GM23338 (cell line): ENCODE measurements around the gene SLC35F1. TPM values are rescaled to one million over a fixed set of nuclear protein-coding genes. Genes with fewer than 3 reads are reported as not detected.

Experiments
- ATAC-seq: fragments of 200-7000 bp; cut with Tn5 transposase; 3 replicates; pipeline ENCODE4 v1.9.1; 2020
- DNase-seq: peaks from one replicate; pipeline ENCODE4 v3.0.0-alpha.2; 2015; ENCODE audit warnings: low spot score
- H2AFZ ChIP-seq: fragments of 200-600 bp; sonication (generic); 2 replicates; pipeline ENCODE4 v1.8.0; 2016; ENCODE audit warnings: antibody characterized with exemption, mild to moderate bottlenecking, moderate library complexity
- H3F3A ChIP-seq: fragments of 200-600 bp; sonication (generic); replicated peaks from 2 replicates; pipeline ENCODE4 v1.8.0; 2017; ENCODE audit warnings: antibody characterized with exemption, mixed run types, low read depth
- H3K27ac ChIP-seq: fragments of 200-600 bp; sonication (generic); 2 replicates; pipeline ENCODE4 v1.6.1; 2016; ENCODE audit warnings: low read depth
- H3K27me3 ChIP-seq: fragments of 200-600 bp; sonication (generic); 2 replicates; pipeline ENCODE4 v1.8.0; 2016; ENCODE audit warnings: mild to moderate bottlenecking, mixed run types, moderate library complexity; ENCODE audit not compliant: insufficient read depth
- H3K36me3 ChIP-seq: fragments of 200-600 bp; sonication (generic); 2 replicates; pipeline ENCODE4 v1.8.0; 2016; ENCODE audit warnings: mild to moderate bottlenecking; ENCODE audit not compliant: insufficient read depth
- H3K4me1 ChIP-seq: fragments of 200-600 bp; sonication (generic); 2 replicates; pipeline ENCODE4 v1.8.0; 2016; ENCODE audit warnings: mild to moderate bottlenecking, moderate library complexity; ENCODE audit not compliant: insufficient read depth
- H3K4me2 ChIP-seq: fragments of 200-600 bp; sonication (generic); 2 replicates; pipeline ENCODE4 v1.7.1; 2017; ENCODE audit warnings: mixed run types
- H3K4me3 ChIP-seq: fragments of 200-600 bp; sonication (generic); 2 replicates; pipeline ENCODE4 v1.6.1; 2016; ENCODE audit warnings: mixed run types
- H3K79me2 ChIP-seq: fragments of 200-600 bp; sonication (generic); replicated peaks from 2 replicates; pipeline ENCODE4 v1.8.0; 2017; ENCODE audit warnings: mild to moderate bottlenecking; ENCODE audit not compliant: insufficient read depth
- H3K9me2 ChIP-seq: fragments of 200-600 bp; sonication (generic); 2 replicates; pipeline ENCODE4 v1.8.0; 2017; ENCODE audit not compliant: insufficient read depth
- H4K20me1 ChIP-seq: fragments of 200-600 bp; sonication (generic); replicated peaks from 2 replicates; pipeline ENCODE4 v1.8.0; 2017; ENCODE audit warnings: mild to moderate bottlenecking; ENCODE audit not compliant: insufficient read depth
- H3K27ac Mint-ChIP-seq: 2 replicates; pipeline ENCODE4 v1.8.0; 2020; ENCODE audit warnings: inconsistent platforms, mild to moderate bottlenecking, moderate library complexity, mixed read lengths
- H3K27me3 Mint-ChIP-seq: 3 replicates; pipeline ENCODE4 v1.8.0; 2022; ENCODE audit warnings: low read depth, mild to moderate bottlenecking, moderate library complexity, mixed read lengths, inconsistent platforms; ENCODE audit not compliant: insufficient read depth, poor library complexity
- H3K36me3 Mint-ChIP-seq: 3 replicates; pipeline ENCODE4 v1.8.0; 2021; ENCODE audit warnings: low read depth, mild to moderate bottlenecking, inconsistent platforms, moderate library complexity, mixed read lengths
- H3K4me1 Mint-ChIP-seq: 3 replicates; pipeline ENCODE4 v1.8.0; 2020; ENCODE audit warnings: mild to moderate bottlenecking, inconsistent platforms, mixed read lengths
- H3K4me3 Mint-ChIP-seq: 3 replicates; pipeline ENCODE4 v1.8.0; 2021; ENCODE audit warnings: moderate library complexity, mild to moderate bottlenecking, inconsistent platforms, mixed read lengths
- H3K9me3 Mint-ChIP-seq: 3 replicates; pipeline ENCODE4 v1.8.0; 2020; ENCODE audit warnings: moderate library complexity, mild to moderate bottlenecking, inconsistent platforms, mixed read lengths
- EZH2 ChIP-seq: fragments of 200-600 bp; sonication (generic); IDR thresholded peaks from one replicate; pipeline ENCODE4 v1.8.0; 2017; ENCODE audit warnings: antibody characterized with exemption, mild to moderate bottlenecking, low read depth; ENCODE audit not compliant: unreplicated experiment
- POLR2AphosphoS5 ChIP-seq: IDR thresholded peaks from 2 replicates; pipeline ENCODE4 v1.6.1; 2016; ENCODE audit warnings: antibody characterized with exemption, low read depth
- STAT1 ChIP-seq: IDR thresholded peaks from one replicate; pipeline ENCODE4 v1.6.1; 2016; ENCODE audit warnings: antibody characterized with exemption; ENCODE audit not compliant: unreplicated experiment
- ZNF114 ChIP-seq: fragments of 250-450 bp; sonication (Bioruptor Pico); IDR thresholded peaks from 2 replicates; pipeline ENCODE4 v1.5.0; 2020; ENCODE audit warnings: mild to moderate bottlenecking, moderate library complexity
- polyA plus RNA-seq: library from polyadenylated mRNA; unstranded; fragments of >200 nt; fragmentation: Nextera tagmentation; extraction: Ambion mirVana; gene quantifications from 2 replicates; pipeline ENCODE4 v1.2.1, GENCODE V29; 2016
- total RNA-seq: library from RNA; depleted of rRNA; stranded (reverse); fragments of >200 nt; shearing (Covaris generic); gene quantifications from 2 replicates; pipeline ENCODE4 v1.2.3, GENCODE V29; 2014
- TF ChIP-seq, protein P1 (sequence below): IDR thresholded peaks from one replicate; pipeline ENCODE4 v1.6.1; 2018; ENCODE audit warnings: antibody characterized with exemption; ENCODE audit not compliant: unreplicated experiment
- TF ChIP-seq, protein P2 (sequence below): fragments of 250-450 bp; sonication (Bioruptor Pico); IDR thresholded peaks from 2 replicates; pipeline ENCODE4 v1.5.0; 2020; ENCODE audit warnings: mild to moderate bottlenecking, moderate library complexity
- TF ChIP-seq, protein P3 (sequence below), 2 experiments: fragments of 200-600 bp in 1 of 2; sonication (generic) in 1 of 2; conservative IDR thresholded peaks; 2 replicates each; pipeline versions ENCODE4 v1.5.1 to v1.6.1; 2016 to 2017; ENCODE audit warnings: antibody characterized with exemption in 2 of 2, low read depth in 2 of 2, mild to moderate bottlenecking in 2 of 2, moderate library complexity in 1 of 2

SLC35F1 gene
- total and polyA plus RNA-seq, 2 experiments from 2014 or later = 3.0 to 10.3 TPM

DNA sequence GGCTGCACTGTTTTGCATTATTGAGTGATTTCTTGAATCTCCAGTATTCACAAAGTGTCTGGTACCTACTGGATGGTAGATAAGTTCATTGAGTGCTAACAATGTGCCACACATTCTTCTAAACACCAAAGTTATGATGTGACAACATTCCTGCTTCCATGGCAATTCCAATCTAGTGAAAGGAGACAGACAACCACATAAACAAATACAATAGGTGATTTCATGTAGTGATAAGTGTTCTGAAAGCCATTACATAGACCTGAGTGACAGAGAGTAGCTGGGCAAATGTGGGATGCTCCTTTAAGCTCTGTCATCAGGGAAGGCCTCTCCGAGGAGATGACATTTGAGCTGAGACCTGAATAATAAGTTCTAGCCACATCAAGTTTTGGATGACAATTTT is 295.5 kb downstream of the SLC35F1 start:
- Histone ChIP-seq H3F3A (no peaks in the 10 kb centered on the region), H3K4me1 (peaks cover 14% of the 10 kb centered on the region), H3K27me3 (no peaks in the 10 kb centered on the region), H3K9me2 (0 out of 2 replicates have a peak, but pooled peaks cover 4% of the 10 kb centered on the region), H3K79me2 (no peaks in the 10 kb centered on the region), H3K4me2 (no peak overlapping the region), H3K4me3 (no peak overlapping the region), H3K36me3 (no peaks in the 10 kb centered on the region), H2AFZ (no peak overlapping the region), H3K27ac (no peak overlapping the region), H4K20me1 (no peaks in the 10 kb centered on the region)
- Mint-ChIP-seq H3K36me3 (no peaks in the 10 kb centered on the region), H3K27me3 (no peaks in the 10 kb centered on the region), H3K27ac (no peak overlapping the region), H3K4me3 (no peak overlapping the region), H3K4me1 (peaks cover 18% of the 10 kb centered on the region), H3K9me3 (no peaks in the 10 kb centered on the region)
- TF ChIP-seq EZH2 = no peak
- TF ChIP-seq POLR2AphosphoS5 = no peak
- TF ChIP-seq, protein P1, sequence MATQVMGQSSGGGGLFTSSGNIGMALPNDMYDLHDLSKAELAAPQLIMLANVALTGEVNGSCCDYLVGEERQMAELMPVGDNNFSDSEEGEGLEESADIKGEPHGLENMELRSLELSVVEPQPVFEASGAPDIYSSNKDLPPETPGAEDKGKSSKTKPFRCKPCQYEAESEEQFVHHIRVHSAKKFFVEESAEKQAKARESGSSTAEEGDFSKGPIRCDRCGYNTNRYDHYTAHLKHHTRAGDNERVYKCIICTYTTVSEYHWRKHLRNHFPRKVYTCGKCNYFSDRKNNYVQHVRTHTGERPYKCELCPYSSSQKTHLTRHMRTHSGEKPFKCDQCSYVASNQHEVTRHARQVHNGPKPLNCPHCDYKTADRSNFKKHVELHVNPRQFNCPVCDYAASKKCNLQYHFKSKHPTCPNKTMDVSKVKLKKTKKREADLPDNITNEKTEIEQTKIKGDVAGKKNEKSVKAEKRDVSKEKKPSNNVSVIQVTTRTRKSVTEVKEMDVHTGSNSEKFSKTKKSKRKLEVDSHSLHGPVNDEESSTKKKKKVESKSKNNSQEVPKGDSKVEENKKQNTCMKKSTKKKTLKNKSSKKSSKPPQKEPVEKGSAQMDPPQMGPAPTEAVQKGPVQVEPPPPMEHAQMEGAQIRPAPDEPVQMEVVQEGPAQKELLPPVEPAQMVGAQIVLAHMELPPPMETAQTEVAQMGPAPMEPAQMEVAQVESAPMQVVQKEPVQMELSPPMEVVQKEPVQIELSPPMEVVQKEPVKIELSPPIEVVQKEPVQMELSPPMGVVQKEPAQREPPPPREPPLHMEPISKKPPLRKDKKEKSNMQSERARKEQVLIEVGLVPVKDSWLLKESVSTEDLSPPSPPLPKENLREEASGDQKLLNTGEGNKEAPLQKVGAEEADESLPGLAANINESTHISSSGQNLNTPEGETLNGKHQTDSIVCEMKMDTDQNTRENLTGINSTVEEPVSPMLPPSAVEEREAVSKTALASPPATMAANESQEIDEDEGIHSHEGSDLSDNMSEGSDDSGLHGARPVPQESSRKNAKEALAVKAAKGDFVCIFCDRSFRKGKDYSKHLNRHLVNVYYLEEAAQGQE = no peak
- TF ChIP-seq, protein P2, sequence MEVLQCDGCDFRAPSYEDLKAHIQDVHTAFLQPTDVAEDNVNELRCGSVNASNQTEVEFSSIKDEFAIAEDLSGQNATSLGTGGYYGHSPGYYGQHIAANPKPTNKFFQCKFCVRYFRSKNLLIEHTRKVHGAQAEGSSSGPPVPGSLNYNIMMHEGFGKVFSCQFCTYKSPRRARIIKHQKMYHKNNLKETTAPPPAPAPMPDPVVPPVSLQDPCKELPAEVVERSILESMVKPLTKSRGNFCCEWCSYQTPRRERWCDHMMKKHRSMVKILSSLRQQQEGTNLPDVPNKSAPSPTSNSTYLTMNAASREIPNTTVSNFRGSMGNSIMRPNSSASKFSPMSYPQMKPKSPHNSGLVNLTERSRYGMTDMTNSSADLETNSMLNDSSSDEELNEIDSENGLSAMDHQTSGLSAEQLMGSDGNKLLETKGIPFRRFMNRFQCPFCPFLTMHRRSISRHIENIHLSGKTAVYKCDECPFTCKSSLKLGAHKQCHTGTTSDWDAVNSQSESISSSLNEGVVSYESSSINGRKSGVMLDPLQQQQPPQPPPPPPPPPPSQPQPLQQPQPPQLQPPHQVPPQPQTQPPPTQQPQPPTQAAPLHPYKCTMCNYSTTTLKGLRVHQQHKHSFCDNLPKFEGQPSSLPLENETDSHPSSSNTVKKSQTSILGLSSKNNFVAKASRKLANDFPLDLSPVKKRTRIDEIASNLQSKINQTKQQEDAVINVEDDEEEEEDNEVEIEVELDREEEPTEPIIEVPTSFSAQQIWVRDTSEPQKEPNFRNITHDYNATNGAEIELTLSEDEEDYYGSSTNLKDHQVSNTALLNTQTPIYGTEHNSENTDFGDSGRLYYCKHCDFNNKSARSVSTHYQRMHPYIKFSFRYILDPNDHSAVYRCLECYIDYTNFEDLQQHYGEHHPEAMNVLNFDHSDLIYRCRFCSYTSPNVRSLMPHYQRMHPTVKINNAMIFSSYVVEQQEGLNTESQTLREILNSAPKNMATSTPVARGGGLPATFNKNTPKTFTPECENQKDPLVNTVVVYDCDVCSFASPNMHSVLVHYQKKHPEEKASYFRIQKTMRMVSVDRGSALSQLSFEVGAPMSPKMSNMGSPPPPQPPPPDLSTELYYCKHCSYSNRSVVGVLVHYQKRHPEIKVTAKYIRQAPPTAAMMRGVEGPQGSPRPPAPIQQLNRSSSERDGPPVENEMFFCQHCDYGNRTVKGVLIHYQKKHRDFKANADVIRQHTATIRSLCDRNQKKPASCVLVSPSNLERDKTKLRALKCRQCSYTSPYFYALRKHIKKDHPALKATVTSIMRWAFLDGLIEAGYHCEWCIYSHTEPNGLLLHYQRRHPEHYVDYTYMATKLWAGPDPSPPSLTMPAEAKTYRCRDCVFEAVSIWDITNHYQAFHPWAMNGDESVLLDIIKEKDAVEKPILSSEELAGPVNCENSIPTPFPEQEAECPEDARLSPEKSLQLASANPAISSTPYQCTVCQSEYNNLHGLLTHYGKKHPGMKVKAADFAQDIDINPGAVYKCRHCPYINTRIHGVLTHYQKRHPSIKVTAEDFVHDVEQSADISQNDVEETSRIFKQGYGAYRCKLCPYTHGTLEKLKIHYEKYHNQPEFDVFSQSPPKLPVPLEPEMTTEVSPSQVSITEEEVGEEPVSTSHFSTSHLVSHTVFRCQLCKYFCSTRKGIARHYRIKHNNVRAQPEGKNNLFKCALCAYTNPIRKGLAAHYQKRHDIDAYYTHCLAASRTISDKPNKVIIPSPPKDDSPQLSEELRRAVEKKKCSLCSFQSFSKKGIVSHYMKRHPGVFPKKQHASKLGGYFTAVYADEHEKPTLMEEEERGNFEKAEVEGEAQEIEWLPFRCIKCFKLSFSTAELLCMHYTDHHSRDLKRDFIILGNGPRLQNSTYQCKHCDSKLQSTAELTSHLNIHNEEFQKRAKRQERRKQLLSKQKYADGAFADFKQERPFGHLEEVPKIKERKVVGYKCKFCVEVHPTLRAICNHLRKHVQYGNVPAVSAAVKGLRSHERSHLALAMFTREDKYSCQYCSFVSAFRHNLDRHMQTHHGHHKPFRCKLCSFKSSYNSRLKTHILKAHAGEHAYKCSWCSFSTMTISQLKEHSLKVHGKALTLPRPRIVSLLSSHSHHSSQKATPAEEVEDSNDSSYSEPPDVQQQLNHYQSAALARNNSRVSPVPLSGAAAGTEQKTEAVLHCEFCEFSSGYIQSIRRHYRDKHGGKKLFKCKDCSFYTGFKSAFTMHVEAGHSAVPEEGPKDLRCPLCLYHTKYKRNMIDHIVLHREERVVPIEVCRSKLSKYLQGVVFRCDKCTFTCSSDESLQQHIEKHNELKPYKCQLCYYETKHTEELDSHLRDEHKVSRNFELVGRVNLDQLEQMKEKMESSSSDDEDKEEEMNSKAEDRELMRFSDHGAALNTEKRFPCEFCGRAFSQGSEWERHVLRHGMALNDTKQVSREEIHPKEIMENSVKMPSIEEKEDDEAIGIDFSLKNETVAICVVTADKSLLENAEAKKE (CRISPR knock-in tag) = no peak
- no peak for TF ChIP-seq ZNF114 (CRISPR knock-in tag)
- TF ChIP-seq STAT1 = no peak
- TF ChIP-seq, protein P3, sequence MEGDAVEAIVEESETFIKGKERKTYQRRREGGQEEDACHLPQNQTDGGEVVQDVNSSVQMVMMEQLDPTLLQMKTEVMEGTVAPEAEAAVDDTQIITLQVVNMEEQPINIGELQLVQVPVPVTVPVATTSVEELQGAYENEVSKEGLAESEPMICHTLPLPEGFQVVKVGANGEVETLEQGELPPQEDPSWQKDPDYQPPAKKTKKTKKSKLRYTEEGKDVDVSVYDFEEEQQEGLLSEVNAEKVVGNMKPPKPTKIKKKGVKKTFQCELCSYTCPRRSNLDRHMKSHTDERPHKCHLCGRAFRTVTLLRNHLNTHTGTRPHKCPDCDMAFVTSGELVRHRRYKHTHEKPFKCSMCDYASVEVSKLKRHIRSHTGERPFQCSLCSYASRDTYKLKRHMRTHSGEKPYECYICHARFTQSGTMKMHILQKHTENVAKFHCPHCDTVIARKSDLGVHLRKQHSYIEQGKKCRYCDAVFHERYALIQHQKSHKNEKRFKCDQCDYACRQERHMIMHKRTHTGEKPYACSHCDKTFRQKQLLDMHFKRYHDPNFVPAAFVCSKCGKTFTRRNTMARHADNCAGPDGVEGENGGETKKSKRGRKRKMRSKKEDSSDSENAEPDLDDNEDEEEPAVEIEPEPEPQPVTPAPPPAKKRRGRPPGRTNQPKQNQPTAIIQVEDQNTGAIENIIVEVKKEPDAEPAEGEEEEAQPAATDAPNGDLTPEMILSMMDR (conservative IDR thresholded peaks at IDR 0.05; ENCODE audit: low read depth in 2 of 2) = no peak
- ATAC-seq (no peak), DNase-seq (no peak)
